Gastrocnemius medialis (tissue), 4 donors: ENCODE results near the gene PTPN13.

ENCODE experiments used
- CTCF ChIP-seq, 5 experiments: fragments of 450-650 bp in 3 of 5; fragments of 200-600 bp in 2 of 5; sonication (generic) in 2 of 5; IDR thresholded peaks in 4 of 5; conservative IDR thresholded peaks in 1 of 5; 1 replicate in 4 of 5; 2 replicates in 1 of 5; pipeline ENCODE4 v1.5.1; 2016 to 2019; ENCODE audit warnings: antibody characterized with exemption in 5 of 5, mild to moderate bottlenecking in 3 of 5, moderate library complexity in 3 of 5
- POLR2A ChIP-seq, 2 donors: fragments of 450-650 bp; IDR thresholded peaks; one replicate each; pipeline ENCODE4 v1.6.1; 2017; ENCODE audit warnings: antibody characterized with exemption in 2 of 2, mild to moderate bottlenecking in 2 of 2, moderate library complexity in 2 of 2

DNA sequence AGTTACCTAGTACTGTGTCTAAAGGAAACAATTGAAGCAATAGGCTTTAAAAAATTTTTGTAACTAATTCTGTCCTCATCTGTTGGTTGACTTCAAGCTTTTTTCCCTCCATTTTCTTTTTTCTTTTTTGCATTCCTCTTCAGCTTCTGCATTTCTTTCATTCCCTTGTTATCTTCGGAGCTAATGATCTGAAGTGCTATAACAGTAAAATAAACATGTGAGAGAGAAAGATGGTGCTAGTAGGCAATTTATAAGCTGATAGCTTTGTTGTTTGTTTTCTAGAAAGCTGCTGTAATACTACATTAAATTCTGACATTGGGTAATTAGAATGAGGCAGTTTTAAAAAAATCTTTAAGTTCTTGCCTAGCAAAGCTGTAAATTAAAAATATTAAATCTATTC lies 37.1 kb downstream of the PTPN13 start:
- no peak for TF ChIP-seq CTCF (IDR thresholded peaks at IDR 0.05 in 4 of 5, conservative IDR thresholded peaks at IDR 0.05 in 1 of 5)
- no peak for TF ChIP-seq POLR2A (IDR thresholded peaks at IDR 0.05)
